Cardiac fibroblast (primary cell): ENCODE measurements around the gene ZBTB20.
A peak's percentile ranks its signal among the peaks of the same experiment; 100 is the strongest.

Experiments
- DNase-seq, 2 donors: peaks; one replicate each; pipeline versions ENCODE4 v3.0.0 to v3.0.0-alpha.2; 2010; ENCODE audit warnings: low read depth in 2 of 2
- H3K4me3 ChIP-seq, 2 donors: replicated peaks in 1 of 2; 1 replicate in 1 of 2; 2 replicates in 1 of 2; pipeline ENCODE4 v1.5.1; 2011; ENCODE audit warnings: low read depth in 2 of 2, low read length in 2 of 2, mild to moderate bottlenecking in 2 of 2, moderate library complexity in 1 of 2
- TF ChIP-seq, protein P1 (sequence below): IDR thresholded peaks from one replicate; pipeline ENCODE4 v1.5.1; 2011; ENCODE audit warnings: low read depth, mild to moderate bottlenecking, low read length, inconsistent platforms

ZBTB20 gene

DNA sequence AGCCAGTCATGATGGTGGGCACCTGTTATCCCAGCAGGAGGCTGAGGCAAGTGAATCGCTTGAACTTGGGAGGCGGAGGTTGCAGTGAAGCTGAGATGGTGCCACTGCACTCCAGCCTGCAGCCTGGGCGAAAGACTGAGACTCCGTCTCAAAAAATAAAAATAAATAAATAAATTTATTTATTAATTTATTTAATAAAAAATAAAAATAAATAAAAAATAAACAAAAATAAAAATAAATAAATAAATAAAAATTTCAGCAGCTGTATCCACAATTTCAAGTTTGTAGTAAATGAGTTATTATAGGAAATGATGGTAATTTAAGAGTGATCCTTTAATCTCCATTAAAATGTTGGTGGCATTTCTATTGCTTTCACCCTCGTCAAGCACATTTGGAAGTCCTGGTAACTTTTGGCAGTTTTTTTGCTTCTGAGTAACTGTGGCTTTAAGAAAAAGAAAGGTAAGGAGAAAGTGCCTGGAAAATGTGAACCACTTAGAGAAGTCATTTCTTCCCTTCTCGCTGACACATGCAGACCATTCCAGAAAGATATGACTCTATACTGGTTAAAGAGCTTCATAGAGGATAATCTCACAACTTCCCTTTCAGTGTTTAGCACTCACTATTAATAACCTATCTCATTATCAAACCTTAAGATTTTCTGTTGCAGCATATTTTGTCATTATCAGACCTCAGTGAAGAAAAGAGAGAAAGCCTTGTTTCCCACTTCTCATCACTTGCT lies 556.6 kb downstream of the ZBTB20 start:
- H3K4me3 ChIP-seq: no peak overlapping the region
- DNase-seq: no peak
- TF ChIP-seq, protein P1, sequence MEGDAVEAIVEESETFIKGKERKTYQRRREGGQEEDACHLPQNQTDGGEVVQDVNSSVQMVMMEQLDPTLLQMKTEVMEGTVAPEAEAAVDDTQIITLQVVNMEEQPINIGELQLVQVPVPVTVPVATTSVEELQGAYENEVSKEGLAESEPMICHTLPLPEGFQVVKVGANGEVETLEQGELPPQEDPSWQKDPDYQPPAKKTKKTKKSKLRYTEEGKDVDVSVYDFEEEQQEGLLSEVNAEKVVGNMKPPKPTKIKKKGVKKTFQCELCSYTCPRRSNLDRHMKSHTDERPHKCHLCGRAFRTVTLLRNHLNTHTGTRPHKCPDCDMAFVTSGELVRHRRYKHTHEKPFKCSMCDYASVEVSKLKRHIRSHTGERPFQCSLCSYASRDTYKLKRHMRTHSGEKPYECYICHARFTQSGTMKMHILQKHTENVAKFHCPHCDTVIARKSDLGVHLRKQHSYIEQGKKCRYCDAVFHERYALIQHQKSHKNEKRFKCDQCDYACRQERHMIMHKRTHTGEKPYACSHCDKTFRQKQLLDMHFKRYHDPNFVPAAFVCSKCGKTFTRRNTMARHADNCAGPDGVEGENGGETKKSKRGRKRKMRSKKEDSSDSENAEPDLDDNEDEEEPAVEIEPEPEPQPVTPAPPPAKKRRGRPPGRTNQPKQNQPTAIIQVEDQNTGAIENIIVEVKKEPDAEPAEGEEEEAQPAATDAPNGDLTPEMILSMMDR: no peak

GRCh38 chr3:114587986-114588385 lies 559.1 kb downstream of the ZBTB20 start:
- TF ChIP-seq, protein P1: no peak
- no peak overlapping the region for H3K4me3 ChIP-seq
- DNase-seq: no peak

- DNase-seq: no peak
- no peak overlapping the region for H3K4me3 ChIP-seq
- TF ChIP-seq, protein P1: no peak
Observed at GRCh38 chr3:114586119-114586518, 561.0 kb downstream of the ZBTB20 start.

DNA sequence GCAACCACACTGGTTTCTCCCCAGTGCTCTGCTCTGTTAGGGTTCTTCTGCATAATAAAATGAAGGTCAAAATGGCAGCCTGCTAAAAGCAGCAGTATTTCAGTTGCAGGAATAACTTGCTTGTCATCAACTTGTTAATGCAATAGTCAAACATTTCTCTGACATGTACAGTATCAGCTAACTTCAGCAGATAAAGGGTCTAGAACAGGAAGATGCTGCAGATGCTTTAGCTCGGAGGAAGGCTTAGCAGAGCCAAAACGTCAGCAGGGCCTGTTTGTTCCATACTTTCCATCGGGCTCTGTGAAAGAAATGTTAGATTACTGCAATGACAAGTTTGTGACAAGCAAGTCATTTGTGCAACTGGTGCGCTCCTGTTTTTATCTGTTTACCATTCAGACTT lies 561.4 kb downstream of the ZBTB20 start:
- TF ChIP-seq, protein P1: no peak
- DNase-seq: peak in 1 of 2 donors; percentile 15
- no peak overlapping the region for H3K4me3 ChIP-seq

- DNase-seq: peak; percentile 28 to 33
- H3K4me3 ChIP-seq: peak overlapping the region in 1 of 2 donors; percentile 8
- TF ChIP-seq, protein P1: no peak
Observed at GRCh38 chr3:114584734-114585371, 562.2 kb downstream of the ZBTB20 start.

- TF ChIP-seq, protein P1: no peak
- no peak overlapping the region for H3K4me3 ChIP-seq
- no peak for DNase-seq
Observed at GRCh38 chr3:114582929-114583328, 564.2 kb downstream of the ZBTB20 start.
